Glutamatergic neuron (in vitro differentiated cells): ENCODE measurements around the gene QSOX1. TPM values are rescaled to one million over a fixed set of nuclear protein-coding genes. Genes with fewer than 3 reads are reported as not detected.

Source experiments
- DNase-seq: peaks from one replicate; pipeline ENCODE4 v3.0.0; 2022
- H3K27ac Mint-ChIP-seq: one replicate; pipeline ENCODE4 v1.8.0; 2020; ENCODE audit warnings: mild to moderate bottlenecking, mixed read lengths, inconsistent platforms; ENCODE audit not compliant: unreplicated experiment
- H3K27me3 Mint-ChIP-seq: one replicate; pipeline ENCODE4 v1.8.0; 2020; ENCODE audit warnings: mild to moderate bottlenecking, moderate library complexity, mixed read lengths, inconsistent platforms; ENCODE audit not compliant: unreplicated experiment
- H3K36me3 Mint-ChIP-seq: one replicate; pipeline ENCODE4 v1.8.0; 2020; ENCODE audit warnings: mild to moderate bottlenecking, mixed read lengths, inconsistent platforms; ENCODE audit not compliant: unreplicated experiment
- H3K4me1 Mint-ChIP-seq: one replicate; pipeline ENCODE4 v1.8.0; 2020; ENCODE audit warnings: mild to moderate bottlenecking, low read depth, mixed read lengths, inconsistent platforms; ENCODE audit not compliant: unreplicated experiment
- H3K4me3 Mint-ChIP-seq: one replicate; pipeline ENCODE4 v1.8.0; 2020; ENCODE audit warnings: mild to moderate bottlenecking, mixed read lengths, inconsistent platforms; ENCODE audit not compliant: unreplicated experiment
- H3K9me3 Mint-ChIP-seq: one replicate; pipeline ENCODE4 v1.8.0; 2020; ENCODE audit warnings: mild to moderate bottlenecking, moderate library complexity, mixed read lengths, inconsistent platforms; ENCODE audit not compliant: unreplicated experiment
- CTCF ChIP-seq: fragments of 200-600 bp; sonication (generic); IDR thresholded peaks from one replicate; pipeline ENCODE4 v1.5.0; 2021; ENCODE audit not compliant: partially characterized antibody, unreplicated experiment
- long read RNA-seq: library from polyadenylated mRNA; unstranded; transcript quantifications from one replicate; pipeline ENCODE4 v2.0.0, GENCODE V29; 2020; ENCODE audit not compliant: unreplicated experiment
- total RNA-seq: library from RNA; stranded (reverse); fragmentation: NEBNext Ultra II Directional; extraction: Animal tissue kit (Norgen Biotek cat#: 25700); gene quantifications from one replicate; pipeline ENCODE4 v1.2.1, GENCODE V29; 2021; ENCODE audit not compliant: unreplicated experiment

Gene QSOX1, protein sequence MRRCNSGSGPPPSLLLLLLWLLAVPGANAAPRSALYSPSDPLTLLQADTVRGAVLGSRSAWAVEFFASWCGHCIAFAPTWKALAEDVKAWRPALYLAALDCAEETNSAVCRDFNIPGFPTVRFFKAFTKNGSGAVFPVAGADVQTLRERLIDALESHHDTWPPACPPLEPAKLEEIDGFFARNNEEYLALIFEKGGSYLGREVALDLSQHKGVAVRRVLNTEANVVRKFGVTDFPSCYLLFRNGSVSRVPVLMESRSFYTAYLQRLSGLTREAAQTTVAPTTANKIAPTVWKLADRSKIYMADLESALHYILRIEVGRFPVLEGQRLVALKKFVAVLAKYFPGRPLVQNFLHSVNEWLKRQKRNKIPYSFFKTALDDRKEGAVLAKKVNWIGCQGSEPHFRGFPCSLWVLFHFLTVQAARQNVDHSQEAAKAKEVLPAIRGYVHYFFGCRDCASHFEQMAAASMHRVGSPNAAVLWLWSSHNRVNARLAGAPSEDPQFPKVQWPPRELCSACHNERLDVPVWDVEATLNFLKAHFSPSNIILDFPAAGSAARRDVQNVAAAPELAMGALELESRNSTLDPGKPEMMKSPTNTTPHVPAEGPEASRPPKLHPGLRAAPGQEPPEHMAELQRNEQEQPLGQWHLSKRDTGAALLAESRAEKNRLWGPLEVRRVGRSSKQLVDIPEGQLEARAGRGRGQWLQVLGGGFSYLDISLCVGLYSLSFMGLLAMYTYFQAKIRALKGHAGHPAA
- total RNA-seq, result 46.1 TPM
- long read RNA-seq, full-length matches to known transcripts, result 6 of 10 reads
- long read RNA-seq, partial matches to known transcripts, result 2 of 10 reads
- long read RNA-seq, other reads (novel, unspliced or antisense), result 2 of 10 reads

- Mint-ChIP-seq H3K9me3 (peaks cover 2% of the 10 kb centered on the region), H3K4me1 (peaks cover 12% of the 10 kb centered on the region), H3K36me3 (no peaks in the 10 kb centered on the region), H3K4me3 (peak within 1 kb of the TSS; percentile 94), H3K27me3 (peaks cover 11% of the 10 kb centered on the region), H3K27ac (peak within 1 kb of the TSS; percentile 81)
- TF ChIP-seq CTCF, result peak; percentile 57
- DNase-seq, result peak; percentile 88
Measured at GRCh38 chr1:180154325-180155181, at the start of gene QSOX1. Gene QSOX1, plus strand, starts transcription at chr1:180154869. Its CDS starts 39 bp downstream, at chr1:180154908.

DNA sequence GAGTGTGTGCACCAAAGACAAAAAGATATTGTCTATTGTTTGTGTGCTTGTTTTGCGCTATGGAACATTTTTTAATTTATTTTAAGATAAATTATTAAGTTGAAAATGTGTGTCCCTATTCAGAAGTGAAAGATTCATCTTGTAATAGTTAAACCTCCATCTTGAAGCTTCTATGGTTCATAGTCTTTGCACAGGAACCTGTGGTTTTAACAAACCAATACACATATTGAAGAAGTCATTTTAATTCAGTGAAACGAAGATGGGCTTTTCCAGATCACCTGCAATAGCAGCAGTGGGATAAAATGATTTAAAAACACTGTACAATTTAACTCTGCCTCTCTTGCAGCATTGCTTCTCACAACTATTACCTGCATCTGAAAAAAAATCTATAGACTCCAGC lies 42.6 kb upstream of the QSOX1 start:
- Mint-ChIP-seq H3K36me3 (no peaks in the 10 kb centered on the region), H3K4me3 (no peak overlapping the region), H3K4me1 (peaks cover 2% of the 10 kb centered on the region), H3K27ac (no peak overlapping the region), H3K9me3 (peaks cover 2% of the 10 kb centered on the region), H3K27me3 (no peaks in the 10 kb centered on the region)
- DNase-seq, result no peak
- TF ChIP-seq CTCF, result no peak

- no peak for DNase-seq
- no peak overlapping the region for H3K27ac Mint-ChIP-seq
- H3K9me3 Mint-ChIP-seq, result peaks cover 2% of the 10 kb centered on the region
- H3K36me3 Mint-ChIP-seq, result no peaks in the 10 kb centered on the region
- no peak overlapping the region for H3K4me3 Mint-ChIP-seq
- no peak for TF ChIP-seq CTCF
- H3K4me1 Mint-ChIP-seq, result peaks cover 2% of the 10 kb centered on the region
- no peaks in the 10 kb centered on the region for H3K27me3 Mint-ChIP-seq
Measured at GRCh38 chr1:180112984-180113647, 41.6 kb upstream of the QSOX1 start.

DNA sequence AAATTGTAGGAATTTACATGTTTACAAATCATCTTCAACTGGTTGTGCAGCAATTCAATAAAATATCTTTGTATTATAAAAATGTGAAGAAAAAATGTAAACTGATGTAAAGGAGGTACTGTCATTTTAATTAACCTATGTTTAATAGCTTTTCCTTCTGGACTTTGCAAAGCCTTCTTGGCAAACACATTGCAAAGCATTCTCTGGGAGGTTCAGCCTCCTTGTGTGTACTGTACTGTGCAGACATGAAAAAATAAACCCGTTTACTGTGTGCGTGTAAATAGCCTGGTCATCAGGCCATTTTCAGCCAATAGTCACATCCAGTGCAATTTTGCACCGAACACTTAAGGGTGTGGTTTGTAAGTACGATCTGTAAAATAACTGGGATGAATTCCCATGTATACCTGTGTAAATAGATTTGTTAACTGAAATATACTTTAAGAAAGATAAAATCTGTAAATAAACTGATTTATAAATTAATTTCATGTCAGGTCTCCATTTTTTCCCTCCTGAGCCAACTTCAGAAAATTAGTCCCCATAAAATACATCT lies 40.2 kb upstream of the QSOX1 start:
- Mint-ChIP-seq H3K4me3 (no peak overlapping the region), H3K4me1 (peaks cover 2% of the 10 kb centered on the region), H3K27ac (no peak overlapping the region), H3K27me3 (no peaks in the 10 kb centered on the region), H3K36me3 (no peaks in the 10 kb centered on the region), H3K9me3 (peaks cover 2% of the 10 kb centered on the region)
- TF ChIP-seq CTCF, result no peak
- DNase-seq, result no peak
